Spleen (tissue), 11 donors: ENCODE data around the gene ACKR2. TPM values are rescaled to one million over a fixed set of nuclear protein-coding genes. Genes with fewer than 3 reads are reported as not detected.

ENCODE experiments used
- DNase-seq: peaks from one replicate; pipeline ENCODE4 v3.0.0-alpha.2; 2020
- H3K27ac ChIP-seq, 8 donors: fragments of 200-600 bp; sonication (generic) in 7 of 8; 1 replicate in 4 of 8; 2 replicates in 4 of 8; pipeline versions ENCODE4 v1.5.0 to v1.8.0; 2016 to 2021; ENCODE audit warnings: inconsistent platforms in 4 of 8, mild to moderate bottlenecking in 4 of 8, moderate library complexity in 1 of 8
- H3K27me3 ChIP-seq, 7 donors: fragments of 200-600 bp; sonication (generic) in 6 of 7; replicated peaks in 1 of 7; 1 replicate in 4 of 7; 2 replicates in 3 of 7; pipeline versions ENCODE4 v1.5.0 to v1.8.0; 2016 to 2021; ENCODE audit warnings: inconsistent platforms in 3 of 7, mild to moderate bottlenecking in 1 of 7
- H3K36me3 ChIP-seq, 6 donors: fragments of 200-600 bp; sonication (generic) in 5 of 6; 1 replicate in 4 of 6; 2 replicates in 2 of 6; pipeline versions ENCODE4 v1.5.0 to v1.8.0; 2016 to 2021; ENCODE audit warnings: inconsistent platforms in 2 of 6
- H3K4me1 ChIP-seq, 6 donors: fragments of 200-600 bp; sonication (generic) in 5 of 6; 1 replicate in 3 of 6; 2 replicates in 3 of 6; pipeline versions ENCODE4 v1.5.0 to v1.8.0; 2016 to 2021; ENCODE audit warnings: inconsistent platforms in 3 of 6
- H3K4me3 ChIP-seq, 8 donors: fragments of 200-600 bp; sonication (generic) in 7 of 8; 1 replicate in 4 of 8; 2 replicates in 4 of 8; pipeline versions ENCODE4 v1.5.0 to v1.8.0; 2016 to 2021; ENCODE audit warnings: inconsistent platforms in 4 of 8, mild to moderate bottlenecking in 4 of 8, moderate library complexity in 2 of 8
- H3K9me3 ChIP-seq, 8 donors: fragments of 200-600 bp; sonication (generic) in 7 of 8; 1 replicate in 4 of 8; 2 replicates in 4 of 8; pipeline versions ENCODE4 v1.5.0 to v1.8.0; 2016 to 2021; ENCODE audit warnings: inconsistent platforms in 4 of 8
- POLR2A ChIP-seq, 3 donors: fragments of 450-650 bp; IDR thresholded peaks; one replicate each; pipeline ENCODE4 v1.5.1; 2017; ENCODE audit warnings: antibody characterized with exemption in 3 of 3, mild to moderate bottlenecking in 1 of 3
- POLR2AphosphoS5 ChIP-seq, 3 donors: sonication (generic); formaldehyde crosslinking; IDR thresholded peaks; one replicate each; pipeline ENCODE4 v1.5.1; 2017; ENCODE audit warnings: antibody characterized with exemption in 3 of 3
- whole genome bisulfite sequencing, 5 donors: extraction: QIAGEN DNeasy Blood & Tissue Kit in 3 of 5; methylation state at CpG; one replicate each; pipeline versions ENCODE4 v1.1.5 to v1.1.7; 2013 to 2018; 5-methylcytosine and 5-hydroxymethylcytosine counted together
- intact Hi-C: fragments of 100-400 bp; cut with DNase I; formaldehyde crosslinking; loops from one replicate; pipeline ENCODE4 v1.15.0; 2023; ENCODE audit warnings: low total_unique reads
- polyA plus RNA-seq, 3 donors: library from polyadenylated mRNA; stranded (reverse); fragments of 200-250 nt; gene quantifications; one replicate each; pipeline ENCODE4 v1.2.1, GENCODE V29; 2013
- total RNA-seq, 7 donors: library from RNA; depleted of rRNA in 3 of 7; stranded (reverse); fragments of >200 nt in 3 of 7; fragmentation: NEBNext Ultra II Directional in 4 of 7; extraction: Animal tissue kit (Norgen Biotek cat#: 25700) in 4 of 7; gene quantifications; one replicate each; pipeline versions ENCODE4 v1.1.0 to v1.2.1, GENCODE V29; 2016 to 2021
- TF ChIP-seq, protein P1 (sequence below), 11 experiments: fragments of 200-600 bp in 7 of 11; fragments of 450-650 bp in 4 of 11; sonication (generic) in 4 of 11; IDR thresholded peaks in 8 of 11; conservative IDR thresholded peaks in 3 of 11; 1 replicate in 7 of 11; 2 replicates in 4 of 11; pipeline versions ENCODE4 v1.4.0 to v1.8.0; 2016 to 2021; ENCODE audit warnings: antibody characterized with exemption in 11 of 11, inconsistent platforms in 4 of 11, mild to moderate bottlenecking in 1 of 11
- donor health status: healthy with polysubstance abuse.
- donor health status: DM: no; HTN: no; CAD: no; lungs with moderate emphysema.
- donor health status: DM: no; HTN: no; CAD: no.
- donor health status: Bipolar disorder and iron deficiency.
- donor health status: healthy.
- donor health status: DM: no; HTN: no; CAD: no.
- donor health status: DM: yes; HTN: yes; CAD: no.

Gene ACKR2
- total and polyA plus RNA-seq, 10 donors, result 0.17 to 4.4 (median 0.94) TPM

DNA sequence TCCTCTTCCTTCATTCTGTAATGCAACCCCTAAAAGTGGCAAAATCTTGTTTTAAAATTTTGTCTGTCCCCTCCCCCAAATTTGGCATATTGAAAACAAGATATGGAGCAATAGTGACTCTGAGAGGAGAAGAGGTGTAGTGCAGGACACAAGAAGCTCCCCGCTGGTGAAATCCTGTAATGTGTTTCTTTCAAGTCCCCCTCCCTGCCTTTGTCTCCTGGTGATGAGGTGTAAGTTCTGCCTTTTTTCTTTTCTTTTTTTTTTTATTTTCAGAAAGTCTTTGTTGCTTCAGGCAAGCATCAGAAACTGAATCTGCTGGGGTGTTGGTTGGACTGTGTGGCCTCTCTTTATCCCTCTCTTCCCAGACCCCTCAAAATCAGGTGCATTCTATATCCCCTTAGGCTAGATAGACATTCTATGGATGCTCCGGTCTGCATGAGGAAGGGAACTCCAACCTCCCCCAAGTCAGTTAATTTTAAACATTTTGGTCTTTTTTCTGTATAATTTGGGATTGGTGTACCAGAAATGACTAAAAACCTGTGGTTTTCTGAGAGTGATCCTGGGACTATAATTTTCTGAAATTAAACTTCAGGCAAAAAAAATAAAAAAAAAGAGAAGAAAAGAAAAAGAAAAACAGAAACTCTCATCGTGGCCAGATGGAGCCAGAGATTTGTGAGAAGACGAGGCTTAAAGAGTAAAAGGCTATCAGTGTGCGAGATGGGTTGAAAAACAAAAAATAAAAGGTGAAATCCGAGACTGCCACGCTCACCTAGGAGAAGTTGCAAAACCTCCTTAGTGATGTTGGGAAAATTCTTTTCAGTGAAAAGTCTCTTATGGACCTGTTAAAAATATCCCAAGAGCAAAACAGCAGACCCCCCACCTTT, 21.4 kb downstream of the ACKR2 start:
- 41 to 50% (median 47%) methylated on average over 7 of the region's 7 CpGs for WGBS, 5 donors

GRCh38 chr3:42831321-42831713, 22.1 kb downstream of the ACKR2 start:
- TF ChIP-seq, protein P1, sequence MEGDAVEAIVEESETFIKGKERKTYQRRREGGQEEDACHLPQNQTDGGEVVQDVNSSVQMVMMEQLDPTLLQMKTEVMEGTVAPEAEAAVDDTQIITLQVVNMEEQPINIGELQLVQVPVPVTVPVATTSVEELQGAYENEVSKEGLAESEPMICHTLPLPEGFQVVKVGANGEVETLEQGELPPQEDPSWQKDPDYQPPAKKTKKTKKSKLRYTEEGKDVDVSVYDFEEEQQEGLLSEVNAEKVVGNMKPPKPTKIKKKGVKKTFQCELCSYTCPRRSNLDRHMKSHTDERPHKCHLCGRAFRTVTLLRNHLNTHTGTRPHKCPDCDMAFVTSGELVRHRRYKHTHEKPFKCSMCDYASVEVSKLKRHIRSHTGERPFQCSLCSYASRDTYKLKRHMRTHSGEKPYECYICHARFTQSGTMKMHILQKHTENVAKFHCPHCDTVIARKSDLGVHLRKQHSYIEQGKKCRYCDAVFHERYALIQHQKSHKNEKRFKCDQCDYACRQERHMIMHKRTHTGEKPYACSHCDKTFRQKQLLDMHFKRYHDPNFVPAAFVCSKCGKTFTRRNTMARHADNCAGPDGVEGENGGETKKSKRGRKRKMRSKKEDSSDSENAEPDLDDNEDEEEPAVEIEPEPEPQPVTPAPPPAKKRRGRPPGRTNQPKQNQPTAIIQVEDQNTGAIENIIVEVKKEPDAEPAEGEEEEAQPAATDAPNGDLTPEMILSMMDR (IDR thresholded peaks at IDR 0.05 in 8 of 11, conservative IDR thresholded peaks at IDR 0.05 in 3 of 11), result peak; percentile 63 to 91 (median 87)
- TF ChIP-seq POLR2A (IDR thresholded peaks at IDR 0.05) (no peak), POLR2AphosphoS5 (IDR thresholded peaks at IDR 0.05) (no peak)
- no peaks in the 10 kb centered on the region for H3K27me3 ChIP-seq
- H3K4me3 ChIP-seq, result no peak overlapping the region
- no peak overlapping the region for H3K27ac ChIP-seq
- H3K4me1 ChIP-seq, result peaks cover 0 to 12% (median 4%) of the 10 kb centered on the region in 6 donors
- WGBS, 5 donors, result 21 to 33% (median 24%) methylated on average over 3 of the region's 3 CpGs
- intact Hi-C loops, result loop anchor here (5.0 kb wide), 1 partner anchor 49 kb away; no protein-coding TSS in a partner anchor
- no peaks in the 10 kb centered on the region for H3K9me3 ChIP-seq
- no peaks in the 10 kb centered on the region for H3K36me3 ChIP-seq
- peak; percentile 89 for DNase-seq

More for the DNA sequence above, 21.4 kb downstream of the ACKR2 start:
- no peak for DNase-seq
- no peak overlapping the region for H3K27ac ChIP-seq
- H3K27me3 ChIP-seq, result no peaks in the 10 kb centered on the region
- no peaks in the 10 kb centered on the region for H3K9me3 ChIP-seq
- no peaks in the 10 kb centered on the region for H3K36me3 ChIP-seq
- H3K4me3 ChIP-seq, result no peak overlapping the region
- H3K4me1 ChIP-seq, result peaks cover 0 to 12% (median 4%) of the 10 kb centered on the region in 6 donors
- intact Hi-C loops, result loop anchor here (5.0 kb wide), 1 partner anchor 48 kb away; no protein-coding TSS in a partner anchor
- TF ChIP-seq POLR2A (IDR thresholded peaks at IDR 0.05), result no peak
- TF ChIP-seq, protein P1 (IDR thresholded peaks at IDR 0.05 in 8 of 11, conservative IDR thresholded peaks at IDR 0.05 in 3 of 11), result peak in 4 of 11 experiments; percentile 15 to 44 (median 28)
- no peak for TF ChIP-seq POLR2AphosphoS5 (IDR thresholded peaks at IDR 0.05)

- Histone ChIP-seq H3K4me3 (no peak overlapping the region), H3K4me1 (peaks cover 0 to 7% (median under 1%) of the 10 kb centered on the region in 6 donors), H3K27me3 (no peaks in the 10 kb centered on the region), H3K9me3 (no peaks in the 10 kb centered on the region), H3K36me3 (no peaks in the 10 kb centered on the region), H3K27ac (no peak overlapping the region)
- WGBS, 5 donors, result 86 to 93% (median 92%) methylated on average over 5 of the region's 5 CpGs
- TF ChIP-seq, protein P1 (IDR thresholded peaks at IDR 0.05 in 8 of 11, conservative IDR thresholded peaks at IDR 0.05 in 3 of 11), result no peak
- TF ChIP-seq POLR2AphosphoS5 (IDR thresholded peaks at IDR 0.05), result no peak
- TF ChIP-seq POLR2A (IDR thresholded peaks at IDR 0.05), result no peak
- intact Hi-C loops, result loop anchor here (5.0 kb wide), 1 partner anchor 46 kb away; no protein-coding TSS in a partner anchor
- DNase-seq, result no peak
These were observed 27.2 kb downstream of the ACKR2 start for GRCh38 chr3:42836150-42837123.
